RWPE1 (cell line): ENCODE data around the gene PDCD11.
"Not testable (repeated sequence)": the region's sequence is repeated elsewhere in the genome, so short reads cannot be mapped to it uniquely, and the experiment has no call there.

ENCODE experiments used
- CTCF ChIA-PET: fragments of 350-600 bp; sonication (Branson Sonifier 250); formaldehyde crosslinking; extraction: SDS; loops from one replicate; lab custom pipeline; 2021; lab: Yijun Ruan, JAX
- POLR2A ChIA-PET: fragments of 400-600 bp; formaldehyde crosslinking; extraction: SDS; loops from one replicate; lab custom pipeline; 2020; ENCODE audit warnings: antibody characterized with exemption; ENCODE audit not compliant: low non-redundant PET; lab: Yijun Ruan, JAX
- DNase-seq: peaks from one replicate; pipeline ENCODE4 v3.0.0; 2012; ENCODE audit warnings: low spot score
- H3K27ac ChIP-seq: fragments of 450-650 bp; 2 replicates; pipeline ENCODE4 v1.5.1; 2017
- CTCF ChIP-seq: fragments of 450-650 bp; conservative IDR thresholded peaks from 2 replicates; pipeline ENCODE4 v1.5.1; 2017; ENCODE audit warnings: low read depth, mild to moderate bottlenecking

The PDCD11 gene

GRCh38 chr10:103417148-103417469 lies 20.7 kb downstream of the PDCD11 start:
- DNase-seq, H3K27ac ChIP-seq: not testable (repeated sequence)
- POLR2A ChIA-PET: interaction anchor here (0.6 kb wide), 1 partner anchor 437 kb away, joined by 4 read pairs; no protein-coding TSS in a partner anchor
- CTCF ChIA-PET: interaction anchor here (0.6 to 2.5 kb wide), 10 partner anchors 10 to 920 kb away, joined by 3 to 15 read pairs (median 4); partner anchors contain the start of gene NEURL1
- TF ChIP-seq CTCF: peak; percentile 21; the same call in 1 of the 2 replicates

GRCh38 chr10:103417601-103418000 lies 21.2 kb downstream of the PDCD11 start:
- POLR2A ChIA-PET: interaction anchor here (0.6 kb wide), 1 partner anchor 437 kb away, joined by 4 read pairs; no protein-coding TSS in a partner anchor
- TF ChIP-seq CTCF: no peak
- DNase-seq: no peak
- no peak overlapping the region for H3K27ac ChIP-seq
- CTCF ChIA-PET: interaction anchor here (0.6 to 2.5 kb wide), 10 partner anchors 9 to 919 kb away, joined by 3 to 15 read pairs (median 4); partner anchors contain the start of gene NEURL1

GRCh38 chr10:103419101-103419500 lies 22.7 kb downstream of the PDCD11 start:
- no peak for DNase-seq
- ChIA-PET CTCF (interaction anchor here (0.5 to 1.2 kb wide), 3 partner anchors 17 to 66 kb away, joined by 3 to 5 read pairs (median 3); no protein-coding TSS in a partner anchor), POLR2A (no interaction called here)
- no peak for TF ChIP-seq CTCF
- H3K27ac ChIP-seq: no peak overlapping the region

GRCh38 chr10:103423748-103424147 lies 27.3 kb downstream of the PDCD11 start:
- TF ChIP-seq CTCF: no peak
- DNase-seq: no peak
- CTCF ChIA-PET: no interaction called here
- H3K27ac ChIP-seq: no peak overlapping the region
- POLR2A ChIA-PET: no interaction called here

GRCh38 chr10:103427866-103428265 lies 31.4 kb downstream of the PDCD11 start:
- H3K27ac ChIP-seq: no peak overlapping the region
- TF ChIP-seq CTCF: no peak

GRCh38 chr10:103428989-103429643 lies 32.7 kb downstream of the PDCD11 start:
- no peak for TF ChIP-seq CTCF
- CTCF ChIA-PET: interaction anchor here (1.7 kb wide), 1 partner anchor 56 kb away, joined by 4 read pairs; no protein-coding TSS in a partner anchor
- H3K27ac ChIP-seq: no peak overlapping the region
- POLR2A ChIA-PET: no interaction called here
- no peak for DNase-seq

More at GRCh38 chr10:103427866-103428265, 31.4 kb downstream of the PDCD11 start:
- ChIA-PET POLR2A (no interaction called here), CTCF (interaction anchor here (0.7 to 1.7 kb wide), 2 partner anchors 44 to 58 kb away, joined by 3 to 4 read pairs; no protein-coding TSS in a partner anchor)
- no peak for DNase-seq
